WTC11 (cell line): ENCODE measurements around the gene SPTAN1. TPM values are rescaled to one million over a fixed set of nuclear protein-coding genes. Genes with fewer than 3 reads are reported as not detected.
A peak's percentile ranks its signal among the peaks of the same experiment; 100 is the strongest.

Experiments used
- CREB1 ChIP-seq: sonication (generic); formaldehyde crosslinking; IDR thresholded peaks from 2 replicates; pipeline ENCODE4 v1.8.0; 2023; ENCODE audit warnings: mild to moderate bottlenecking, missing genetic modification reagents
- GABPB1 ChIP-seq: sonication (generic); formaldehyde crosslinking; IDR thresholded peaks from 2 replicates; pipeline ENCODE4 v1.8.1; 2023; ENCODE audit warnings: mild to moderate bottlenecking, missing genetic modification reagents
- IRF2 ChIP-seq: sonication (generic); formaldehyde crosslinking; IDR thresholded peaks from 2 replicates; pipeline ENCODE4 v1.8.0; 2022; ENCODE audit warnings: low read depth, missing genetic modification reagents, borderline replicate concordance
- JUN ChIP-seq: sonication (generic); formaldehyde crosslinking; IDR thresholded peaks from 2 replicates; pipeline ENCODE4 v1.8.0; 2023; ENCODE audit warnings: mild to moderate bottlenecking, missing genetic modification reagents
- MYBL2 ChIP-seq: sonication (generic); formaldehyde crosslinking; IDR thresholded peaks from 2 replicates; pipeline ENCODE4 v1.8.1; 2023; ENCODE audit warnings: mild to moderate bottlenecking, moderate library complexity, missing genetic modification reagents
- NFATC4 ChIP-seq: fragments of 250-450 bp; sonication (Bioruptor Pico); IDR thresholded peaks from 2 replicates; pipeline ENCODE4 v1.9.0; 2021; ENCODE audit warnings: mild to moderate bottlenecking
- NR3C1 ChIP-seq: sonication (generic); formaldehyde crosslinking; conservative IDR thresholded peaks from 2 replicates; pipeline ENCODE4 v1.8.1; 2023; ENCODE audit warnings: low read depth, mild to moderate bottlenecking, missing genetic modification reagents
- PRRX2 ChIP-seq: fragments of 250-450 bp; sonication (Bioruptor Pico); IDR thresholded peaks from 2 replicates; pipeline ENCODE4 v1.8.0; 2021; ENCODE audit warnings: mild to moderate bottlenecking
- RELA ChIP-seq: sonication (generic); formaldehyde crosslinking; IDR thresholded peaks from 2 replicates; pipeline ENCODE4 v1.8.1; 2022; ENCODE audit warnings: missing genetic modification reagents, mild to moderate bottlenecking, borderline replicate concordance
- SP1 ChIP-seq: sonication (generic); formaldehyde crosslinking; conservative IDR thresholded peaks from 2 replicates; pipeline ENCODE4 v1.8.1; 2022; ENCODE audit warnings: missing genetic modification reagents
- ZNF263 ChIP-seq: sonication (generic); formaldehyde crosslinking; IDR thresholded peaks from 2 replicates; pipeline ENCODE4 v1.8.1; 2022; ENCODE audit warnings: low read depth, mild to moderate bottlenecking, moderate library complexity, missing genetic modification reagents
- ZNF396 ChIP-seq: fragments of 250-450 bp; sonication (Bioruptor Pico); IDR thresholded peaks from 2 replicates; pipeline ENCODE4 v1.8.0; 2021; ENCODE audit warnings: mild to moderate bottlenecking, moderate library complexity, borderline replicate concordance
- ZNF423 ChIP-seq: fragments of 250-450 bp; sonication (Bioruptor Pico); IDR thresholded peaks from 2 replicates; pipeline ENCODE4 v2.1.2; 2022; ENCODE audit warnings: mild to moderate bottlenecking, moderate library complexity
- total RNA-seq: library from RNA; stranded (reverse); gene quantifications from 3 replicates; pipeline ENCODE4 v1.2.3, GENCODE V29; 2021
- TF ChIP-seq, protein P1 (sequence below): fragments of 250-450 bp; sonication (Bioruptor Pico); IDR thresholded peaks from 2 replicates; pipeline ENCODE4 v1.9.0; 2021; ENCODE audit warnings: mild to moderate bottlenecking, borderline replicate concordance
- TF ChIP-seq, protein P2 (sequence below): sonication (generic); formaldehyde crosslinking; IDR thresholded peaks from 2 replicates; pipeline ENCODE4 v1.8.1; 2023; ENCODE audit warnings: mild to moderate bottlenecking, moderate library complexity, missing genetic modification reagents
- TF ChIP-seq, protein P3 (sequence below): sonication (generic); formaldehyde crosslinking; conservative IDR thresholded peaks from 2 replicates; pipeline ENCODE4 v1.8.1; 2023; ENCODE audit warnings: mild to moderate bottlenecking, low read depth, missing genetic modification reagents, moderate library complexity
- TF ChIP-seq, protein P4 (sequence below): fragments of 250-450 bp; sonication (Bioruptor Pico); IDR thresholded peaks from 2 replicates; pipeline ENCODE4 v2.1.2; 2022; ENCODE audit warnings: mild to moderate bottlenecking, moderate library complexity
- TF ChIP-seq, protein P5 (sequence below): sonication (generic); formaldehyde crosslinking; IDR thresholded peaks from 2 replicates; pipeline ENCODE4 v1.8.0; 2022; ENCODE audit warnings: mild to moderate bottlenecking, missing genetic modification reagents
- TF ChIP-seq, protein P6 (sequence below): sonication (generic); formaldehyde crosslinking; IDR thresholded peaks from 2 replicates; pipeline ENCODE4 v1.8.1; 2023; ENCODE audit warnings: mild to moderate bottlenecking, missing genetic modification reagents, moderate library complexity
- TF ChIP-seq, protein P7 (sequence below): fragments of 250-450 bp; sonication (Bioruptor Pico); IDR thresholded peaks from 2 replicates; pipeline ENCODE4 v1.9.0; 2021; ENCODE audit warnings: mild to moderate bottlenecking
- TF ChIP-seq, protein P8 (sequence below): sonication (generic); formaldehyde crosslinking; IDR thresholded peaks from 2 replicates; pipeline ENCODE4 v1.8.1; 2023; ENCODE audit warnings: mild to moderate bottlenecking, missing genetic modification reagents, moderate library complexity
- TF ChIP-seq, protein P9 (sequence below): sonication (generic); formaldehyde crosslinking; conservative IDR thresholded peaks from 2 replicates; pipeline ENCODE4 v1.8.1; 2022; ENCODE audit warnings: mild to moderate bottlenecking, missing genetic modification reagents

The SPTAN1 gene
- total RNA-seq, 1 experiment from 2014 or later: 255 TPM

DNA sequence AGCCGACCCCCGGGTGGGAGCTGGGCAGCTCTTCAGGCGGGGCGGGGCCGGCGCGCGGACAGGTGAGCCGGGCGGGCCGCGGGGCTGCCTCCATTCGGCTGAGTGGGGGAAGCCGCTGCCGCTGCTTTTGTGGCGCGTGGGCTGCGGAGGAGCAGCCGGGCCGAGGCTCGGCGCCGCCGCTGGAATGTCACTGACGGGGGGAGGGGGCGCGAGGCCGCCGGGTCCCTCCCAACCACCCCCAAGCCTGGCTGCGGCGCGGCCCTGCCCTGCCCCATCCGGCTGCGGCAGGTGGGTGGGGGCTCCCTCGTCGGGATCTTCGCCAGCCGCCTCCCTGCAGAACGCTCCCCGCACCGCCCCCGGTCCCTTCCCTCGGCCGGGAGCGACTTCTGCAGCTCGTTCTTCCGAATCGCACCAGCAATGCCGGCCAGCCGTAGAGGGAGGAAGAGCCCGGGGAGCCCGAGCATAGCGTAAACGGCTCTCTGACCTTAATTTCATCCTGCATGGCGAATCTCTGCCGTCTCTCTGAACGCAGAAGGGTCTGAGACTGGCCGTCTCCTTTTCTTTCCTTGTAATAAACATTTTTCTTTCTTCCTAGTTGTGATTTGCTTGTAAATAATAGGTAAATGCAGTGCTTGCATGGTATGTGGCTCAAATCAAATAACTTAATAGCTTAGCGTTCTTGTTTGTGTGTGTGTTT, 505 bp downstream of the SPTAN1 start (continued):
- TF ChIP-seq, protein P1, sequence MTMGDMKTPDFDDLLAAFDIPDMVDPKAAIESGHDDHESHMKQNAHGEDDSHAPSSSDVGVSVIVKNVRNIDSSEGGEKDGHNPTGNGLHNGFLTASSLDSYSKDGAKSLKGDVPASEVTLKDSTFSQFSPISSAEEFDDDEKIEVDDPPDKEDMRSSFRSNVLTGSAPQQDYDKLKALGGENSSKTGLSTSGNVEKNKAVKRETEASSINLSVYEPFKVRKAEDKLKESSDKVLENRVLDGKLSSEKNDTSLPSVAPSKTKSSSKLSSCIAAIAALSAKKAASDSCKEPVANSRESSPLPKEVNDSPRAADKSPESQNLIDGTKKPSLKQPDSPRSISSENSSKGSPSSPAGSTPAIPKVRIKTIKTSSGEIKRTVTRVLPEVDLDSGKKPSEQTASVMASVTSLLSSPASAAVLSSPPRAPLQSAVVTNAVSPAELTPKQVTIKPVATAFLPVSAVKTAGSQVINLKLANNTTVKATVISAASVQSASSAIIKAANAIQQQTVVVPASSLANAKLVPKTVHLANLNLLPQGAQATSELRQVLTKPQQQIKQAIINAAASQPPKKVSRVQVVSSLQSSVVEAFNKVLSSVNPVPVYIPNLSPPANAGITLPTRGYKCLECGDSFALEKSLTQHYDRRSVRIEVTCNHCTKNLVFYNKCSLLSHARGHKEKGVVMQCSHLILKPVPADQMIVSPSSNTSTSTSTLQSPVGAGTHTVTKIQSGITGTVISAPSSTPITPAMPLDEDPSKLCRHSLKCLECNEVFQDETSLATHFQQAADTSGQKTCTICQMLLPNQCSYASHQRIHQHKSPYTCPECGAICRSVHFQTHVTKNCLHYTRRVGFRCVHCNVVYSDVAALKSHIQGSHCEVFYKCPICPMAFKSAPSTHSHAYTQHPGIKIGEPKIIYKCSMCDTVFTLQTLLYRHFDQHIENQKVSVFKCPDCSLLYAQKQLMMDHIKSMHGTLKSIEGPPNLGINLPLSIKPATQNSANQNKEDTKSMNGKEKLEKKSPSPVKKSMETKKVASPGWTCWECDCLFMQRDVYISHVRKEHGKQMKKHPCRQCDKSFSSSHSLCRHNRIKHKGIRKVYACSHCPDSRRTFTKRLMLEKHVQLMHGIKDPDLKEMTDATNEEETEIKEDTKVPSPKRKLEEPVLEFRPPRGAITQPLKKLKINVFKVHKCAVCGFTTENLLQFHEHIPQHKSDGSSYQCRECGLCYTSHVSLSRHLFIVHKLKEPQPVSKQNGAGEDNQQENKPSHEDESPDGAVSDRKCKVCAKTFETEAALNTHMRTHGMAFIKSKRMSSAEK (CRISPR knock-in tag): no peak
- TF ChIP-seq NFATC4 (CRISPR knock-in tag) (no peak), ZNF423 (CRISPR knock-in tag) (no peak), MYBL2 (CRISPR knock-in tag) (0 out of 2 replicates have a peak, but pooled peaks have one; percentile 51), IRF2 (CRISPR knock-in tag) (no peak), CREB1 (CRISPR knock-in tag) (no peak), GABPB1 (no peak), NR3C1 (CRISPR knock-in tag) (0 out of 2 replicates have a peak, but pooled peaks have one; percentile 14), ZNF263 (peak; percentile 10; the same call in 1 of the 2 replicates), JUN (no peak), SP1 (CRISPR knock-in tag) (no peak; the same call in 1 of the 2 replicates), ZNF396 (no peak), RELA (CRISPR knock-in tag) (no peak; the same call in 1 of the 2 replicates), PRRX2 (no peak)
- TF ChIP-seq, protein P2, sequence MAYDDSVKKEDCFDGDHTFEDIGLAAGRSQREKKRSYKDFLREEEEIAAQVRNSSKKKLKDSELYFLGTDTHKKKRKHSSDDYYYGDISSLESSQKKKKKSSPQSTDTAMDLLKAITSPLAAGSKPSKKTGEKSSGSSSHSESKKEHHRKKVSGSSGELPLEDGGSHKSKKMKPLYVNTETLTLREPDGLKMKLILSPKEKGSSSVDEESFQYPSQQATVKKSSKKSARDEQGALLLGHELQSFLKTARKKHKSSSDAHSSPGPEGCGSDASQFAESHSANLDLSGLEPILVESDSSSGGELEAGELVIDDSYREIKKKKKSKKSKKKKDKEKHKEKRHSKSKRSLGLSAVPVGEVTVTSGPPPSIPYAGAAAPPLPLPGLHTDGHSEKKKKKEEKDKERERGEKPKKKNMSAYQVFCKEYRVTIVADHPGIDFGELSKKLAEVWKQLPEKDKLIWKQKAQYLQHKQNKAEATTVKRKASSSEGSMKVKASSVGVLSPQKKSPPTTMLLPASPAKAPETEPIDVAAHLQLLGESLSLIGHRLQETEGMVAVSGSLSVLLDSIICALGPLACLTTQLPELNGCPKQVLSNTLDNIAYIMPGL (CRISPR knock-in tag): peak; percentile 83
- TF ChIP-seq, protein P3, sequence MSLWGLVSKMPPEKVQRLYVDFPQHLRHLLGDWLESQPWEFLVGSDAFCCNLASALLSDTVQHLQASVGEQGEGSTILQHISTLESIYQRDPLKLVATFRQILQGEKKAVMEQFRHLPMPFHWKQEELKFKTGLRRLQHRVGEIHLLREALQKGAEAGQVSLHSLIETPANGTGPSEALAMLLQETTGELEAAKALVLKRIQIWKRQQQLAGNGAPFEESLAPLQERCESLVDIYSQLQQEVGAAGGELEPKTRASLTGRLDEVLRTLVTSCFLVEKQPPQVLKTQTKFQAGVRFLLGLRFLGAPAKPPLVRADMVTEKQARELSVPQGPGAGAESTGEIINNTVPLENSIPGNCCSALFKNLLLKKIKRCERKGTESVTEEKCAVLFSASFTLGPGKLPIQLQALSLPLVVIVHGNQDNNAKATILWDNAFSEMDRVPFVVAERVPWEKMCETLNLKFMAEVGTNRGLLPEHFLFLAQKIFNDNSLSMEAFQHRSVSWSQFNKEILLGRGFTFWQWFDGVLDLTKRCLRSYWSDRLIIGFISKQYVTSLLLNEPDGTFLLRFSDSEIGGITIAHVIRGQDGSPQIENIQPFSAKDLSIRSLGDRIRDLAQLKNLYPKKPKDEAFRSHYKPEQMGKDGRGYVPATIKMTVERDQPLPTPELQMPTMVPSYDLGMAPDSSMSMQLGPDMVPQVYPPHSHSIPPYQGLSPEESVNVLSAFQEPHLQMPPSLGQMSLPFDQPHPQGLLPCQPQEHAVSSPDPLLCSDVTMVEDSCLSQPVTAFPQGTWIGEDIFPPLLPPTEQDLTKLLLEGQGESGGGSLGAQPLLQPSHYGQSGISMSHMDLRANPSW: no peak; the same call in 1 of the 2 replicates
- TF ChIP-seq, protein P4, sequence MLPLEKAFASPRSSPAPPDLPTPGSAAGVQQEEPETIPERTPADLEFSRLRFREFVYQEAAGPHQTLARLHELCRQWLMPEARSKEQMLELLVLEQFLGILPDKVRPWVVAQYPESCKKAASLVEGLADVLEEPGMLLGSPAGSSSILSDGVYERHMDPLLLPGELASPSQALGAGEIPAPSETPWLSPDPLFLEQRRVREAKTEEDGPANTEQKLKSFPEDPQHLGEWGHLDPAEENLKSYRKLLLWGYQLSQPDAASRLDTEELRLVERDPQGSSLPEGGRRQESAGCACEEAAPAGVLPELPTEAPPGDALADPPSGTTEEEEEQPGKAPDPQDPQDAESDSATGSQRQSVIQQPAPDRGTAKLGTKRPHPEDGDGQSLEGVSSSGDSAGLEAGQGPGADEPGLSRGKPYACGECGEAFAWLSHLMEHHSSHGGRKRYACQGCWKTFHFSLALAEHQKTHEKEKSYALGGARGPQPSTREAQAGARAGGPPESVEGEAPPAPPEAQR (CRISPR knock-in tag): no peak
- TF ChIP-seq, protein P5, sequence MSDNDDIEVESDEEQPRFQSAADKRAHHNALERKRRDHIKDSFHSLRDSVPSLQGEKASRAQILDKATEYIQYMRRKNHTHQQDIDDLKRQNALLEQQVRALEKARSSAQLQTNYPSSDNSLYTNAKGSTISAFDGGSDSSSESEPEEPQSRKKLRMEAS (CRISPR knock-in tag): no peak
- TF ChIP-seq, protein P6, sequence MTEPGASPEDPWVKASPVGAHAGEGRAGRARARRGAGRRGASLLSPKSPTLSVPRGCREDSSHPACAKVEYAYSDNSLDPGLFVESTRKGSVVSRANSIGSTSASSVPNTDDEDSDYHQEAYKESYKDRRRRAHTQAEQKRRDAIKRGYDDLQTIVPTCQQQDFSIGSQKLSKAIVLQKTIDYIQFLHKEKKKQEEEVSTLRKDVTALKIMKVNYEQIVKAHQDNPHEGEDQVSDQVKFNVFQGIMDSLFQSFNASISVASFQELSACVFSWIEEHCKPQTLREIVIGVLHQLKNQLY (CRISPR knock-in tag): no peak
- TF ChIP-seq, protein P7, sequence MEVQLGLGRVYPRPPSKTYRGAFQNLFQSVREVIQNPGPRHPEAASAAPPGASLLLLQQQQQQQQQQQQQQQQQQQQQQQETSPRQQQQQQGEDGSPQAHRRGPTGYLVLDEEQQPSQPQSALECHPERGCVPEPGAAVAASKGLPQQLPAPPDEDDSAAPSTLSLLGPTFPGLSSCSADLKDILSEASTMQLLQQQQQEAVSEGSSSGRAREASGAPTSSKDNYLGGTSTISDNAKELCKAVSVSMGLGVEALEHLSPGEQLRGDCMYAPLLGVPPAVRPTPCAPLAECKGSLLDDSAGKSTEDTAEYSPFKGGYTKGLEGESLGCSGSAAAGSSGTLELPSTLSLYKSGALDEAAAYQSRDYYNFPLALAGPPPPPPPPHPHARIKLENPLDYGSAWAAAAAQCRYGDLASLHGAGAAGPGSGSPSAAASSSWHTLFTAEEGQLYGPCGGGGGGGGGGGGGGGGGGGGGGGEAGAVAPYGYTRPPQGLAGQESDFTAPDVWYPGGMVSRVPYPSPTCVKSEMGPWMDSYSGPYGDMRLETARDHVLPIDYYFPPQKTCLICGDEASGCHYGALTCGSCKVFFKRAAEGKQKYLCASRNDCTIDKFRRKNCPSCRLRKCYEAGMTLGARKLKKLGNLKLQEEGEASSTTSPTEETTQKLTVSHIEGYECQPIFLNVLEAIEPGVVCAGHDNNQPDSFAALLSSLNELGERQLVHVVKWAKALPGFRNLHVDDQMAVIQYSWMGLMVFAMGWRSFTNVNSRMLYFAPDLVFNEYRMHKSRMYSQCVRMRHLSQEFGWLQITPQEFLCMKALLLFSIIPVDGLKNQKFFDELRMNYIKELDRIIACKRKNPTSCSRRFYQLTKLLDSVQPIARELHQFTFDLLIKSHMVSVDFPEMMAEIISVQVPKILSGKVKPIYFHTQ (CRISPR knock-in tag): no peak
- TF ChIP-seq, protein P8, sequence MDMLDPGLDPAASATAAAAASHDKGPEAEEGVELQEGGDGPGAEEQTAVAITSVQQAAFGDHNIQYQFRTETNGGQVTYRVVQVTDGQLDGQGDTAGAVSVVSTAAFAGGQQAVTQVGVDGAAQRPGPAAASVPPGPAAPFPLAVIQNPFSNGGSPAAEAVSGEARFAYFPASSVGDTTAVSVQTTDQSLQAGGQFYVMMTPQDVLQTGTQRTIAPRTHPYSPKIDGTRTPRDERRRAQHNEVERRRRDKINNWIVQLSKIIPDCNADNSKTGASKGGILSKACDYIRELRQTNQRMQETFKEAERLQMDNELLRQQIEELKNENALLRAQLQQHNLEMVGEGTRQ: 0 out of 2 replicates have a peak, but pooled peaks have one; percentile 22
- TF ChIP-seq, protein P9, sequence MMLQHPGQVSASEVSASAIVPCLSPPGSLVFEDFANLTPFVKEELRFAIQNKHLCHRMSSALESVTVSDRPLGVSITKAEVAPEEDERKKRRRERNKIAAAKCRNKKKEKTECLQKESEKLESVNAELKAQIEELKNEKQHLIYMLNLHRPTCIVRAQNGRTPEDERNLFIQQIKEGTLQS: no peak
